Upper lobe of left lung (tissue), 4 donors: ENCODE measurements around the gene FAM118A.

Experiments used
- EP300 ChIP-seq, 4 donors: sonication (generic); formaldehyde crosslinking; IDR thresholded peaks; one replicate each; pipeline ENCODE4 v1.5.1; 2017; ENCODE audit warnings: antibody characterized with exemption in 4 of 4, control low read depth in 2 of 4
- POLR2AphosphoS5 ChIP-seq, 2 donors: sonication (generic); formaldehyde crosslinking; IDR thresholded peaks; one replicate each; pipeline ENCODE4 v1.5.1; 2017; ENCODE audit warnings: antibody characterized with exemption in 2 of 2
- TF ChIP-seq, protein P1 (sequence below), 6 experiments: fragments of 450-650 bp in 4 of 6; fragments of 200-600 bp in 2 of 6; sonication (generic) in 2 of 6; IDR thresholded peaks; one replicate each; pipeline ENCODE4 v1.5.1; 2016 to 2019; ENCODE audit warnings: antibody characterized with exemption in 6 of 6

DNA sequence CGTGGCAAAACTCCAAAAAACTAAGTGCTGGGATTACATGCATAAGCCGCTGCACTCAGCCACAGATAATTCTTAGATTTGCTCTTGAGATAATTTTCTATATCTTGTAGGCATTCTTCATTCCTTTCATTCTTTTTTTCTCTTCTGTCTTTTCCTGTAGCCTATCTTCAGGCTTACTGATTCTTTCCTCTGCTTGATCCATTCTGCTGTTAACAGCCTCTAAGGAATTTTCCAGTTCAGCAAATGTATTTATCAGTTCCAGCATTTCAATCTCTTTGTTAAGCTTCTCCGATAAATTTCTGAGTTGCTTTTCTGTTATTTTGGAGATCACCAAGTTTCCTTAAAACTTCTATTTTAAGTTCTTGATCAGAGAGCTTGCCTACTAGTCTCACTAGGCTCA is 57.0 kb downstream of the FAM118A start:
- TF ChIP-seq, protein P1, sequence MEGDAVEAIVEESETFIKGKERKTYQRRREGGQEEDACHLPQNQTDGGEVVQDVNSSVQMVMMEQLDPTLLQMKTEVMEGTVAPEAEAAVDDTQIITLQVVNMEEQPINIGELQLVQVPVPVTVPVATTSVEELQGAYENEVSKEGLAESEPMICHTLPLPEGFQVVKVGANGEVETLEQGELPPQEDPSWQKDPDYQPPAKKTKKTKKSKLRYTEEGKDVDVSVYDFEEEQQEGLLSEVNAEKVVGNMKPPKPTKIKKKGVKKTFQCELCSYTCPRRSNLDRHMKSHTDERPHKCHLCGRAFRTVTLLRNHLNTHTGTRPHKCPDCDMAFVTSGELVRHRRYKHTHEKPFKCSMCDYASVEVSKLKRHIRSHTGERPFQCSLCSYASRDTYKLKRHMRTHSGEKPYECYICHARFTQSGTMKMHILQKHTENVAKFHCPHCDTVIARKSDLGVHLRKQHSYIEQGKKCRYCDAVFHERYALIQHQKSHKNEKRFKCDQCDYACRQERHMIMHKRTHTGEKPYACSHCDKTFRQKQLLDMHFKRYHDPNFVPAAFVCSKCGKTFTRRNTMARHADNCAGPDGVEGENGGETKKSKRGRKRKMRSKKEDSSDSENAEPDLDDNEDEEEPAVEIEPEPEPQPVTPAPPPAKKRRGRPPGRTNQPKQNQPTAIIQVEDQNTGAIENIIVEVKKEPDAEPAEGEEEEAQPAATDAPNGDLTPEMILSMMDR (IDR thresholded peaks at IDR 0.05) = no peak
- TF ChIP-seq POLR2AphosphoS5 (IDR thresholded peaks at IDR 0.05) (no peak), EP300 (IDR thresholded peaks at IDR 0.05) (no peak)
